Karpas-422 (cell line): ENCODE data around the gene PLA2G12A. TPM values are rescaled to one million over a fixed set of nuclear protein-coding genes. Genes with fewer than 3 reads are reported as not detected.

ENCODE experiments used
- DNase-seq: peaks from one replicate; pipeline ENCODE4 v3.0.0-alpha.2; 2015
- H2AFZ ChIP-seq: fragments of 200-600 bp; sonication (generic); 2 replicates; pipeline ENCODE4 v1.6.1; 2014; ENCODE audit warnings: antibody characterized with exemption, low read length, mixed read lengths
- H3K27ac ChIP-seq: fragments of 200-600 bp; sonication (generic); 2 replicates; pipeline ENCODE4 v1.5.1; 2014; ENCODE audit warnings: mild to moderate bottlenecking, low read length, moderate library complexity
- H3K27me3 ChIP-seq: fragments of 200-600 bp; sonication (generic); 2 replicates; pipeline ENCODE4 v1.6.1; 2014; ENCODE audit warnings: low read length, mixed read lengths
- H3K36me3 ChIP-seq: fragments of 200-600 bp; sonication (generic); 2 replicates; pipeline ENCODE4 v1.6.1; 2014; ENCODE audit warnings: low read length, mixed read lengths; ENCODE audit not compliant: insufficient read depth
- H3K4me1 ChIP-seq: fragments of 200-600 bp; sonication (generic); 2 replicates; pipeline ENCODE4 v1.6.1; 2014; ENCODE audit warnings: mild to moderate bottlenecking, low read length, mixed read lengths
- H3K4me2 ChIP-seq: fragments of 200-600 bp; sonication (generic); 2 replicates; pipeline ENCODE4 v1.6.1; 2014; ENCODE audit warnings: low read length, low read depth, mild to moderate bottlenecking; ENCODE audit not compliant: poor library complexity, severe bottlenecking
- H3K4me3 ChIP-seq: fragments of 200-600 bp; sonication (generic); 2 replicates; pipeline ENCODE4 v1.5.1; 2014; ENCODE audit warnings: mild to moderate bottlenecking, antibody characterized with exemption, low read length, mixed read lengths
- H3K79me2 ChIP-seq: fragments of 200-600 bp; sonication (generic); 2 replicates; pipeline ENCODE4 v1.6.1; 2014; ENCODE audit warnings: mild to moderate bottlenecking, low read length, mixed read lengths
- H3K9ac ChIP-seq: fragments of 200-600 bp; sonication (generic); 2 replicates; pipeline ENCODE4 v1.6.0; 2014; ENCODE audit warnings: low read length
- H3K9me2 ChIP-seq: fragments of 200-600 bp; sonication (generic), shearing (Covaris generic); replicated peaks from 2 replicates; pipeline ENCODE4 v1.6.0; 2014; ENCODE audit warnings: mild to moderate bottlenecking, low read length, moderate library complexity; ENCODE audit not compliant: insufficient read depth
- H3K9me3 ChIP-seq: fragments of 300-700, 200-600 bp; sonication (generic); 2 replicates; pipeline ENCODE4 v1.6.1; 2014; ENCODE audit warnings: low read length, mixed read lengths
- H4K20me1 ChIP-seq: fragments of 200-600 bp; sonication (generic); 2 replicates; pipeline ENCODE4 v1.6.1; 2014; ENCODE audit warnings: mild to moderate bottlenecking, antibody characterized with exemption, low read length, low read depth; ENCODE audit not compliant: insufficient read depth
- total RNA-seq: library from RNA; depleted of rRNA; stranded (reverse); fragments of >200 nt; shearing (Covaris generic); gene quantifications from 2 replicates; pipeline ENCODE4 v1.2.3, GENCODE V29; 2014; ENCODE audit warnings: low replicate concordance

PLA2G12A gene
- total RNA-seq, 1 experiment from 2014 or later, result 20.6 TPM

DNA sequence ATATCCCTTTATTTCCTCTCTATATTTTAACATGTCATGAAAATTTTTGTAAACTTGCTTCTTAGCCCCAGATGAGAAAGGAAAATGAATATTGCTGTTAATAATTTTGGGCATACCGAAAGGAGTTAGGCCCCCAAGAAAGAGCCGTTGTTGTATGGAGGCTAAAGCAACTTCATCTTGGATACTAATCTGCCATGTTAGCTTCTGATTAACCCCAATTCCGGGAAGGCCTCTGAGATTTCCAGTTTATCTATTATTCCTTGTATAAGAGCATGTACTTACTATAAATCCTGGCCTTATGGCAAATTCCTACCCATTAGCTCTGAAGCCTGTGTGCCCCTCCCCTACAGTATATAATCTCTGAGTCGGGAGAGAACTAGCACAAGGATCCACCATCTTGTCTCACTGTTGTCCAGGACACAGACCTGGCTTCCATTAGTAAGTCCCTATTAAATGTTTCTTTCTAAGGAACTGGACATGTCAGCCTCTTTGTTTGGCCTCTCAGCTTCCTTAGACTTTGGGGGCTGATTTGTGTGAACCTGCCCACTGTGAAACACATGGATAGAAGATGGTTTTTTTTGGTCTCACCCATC is 20.9 kb upstream of the PLA2G12A start:
- no peaks in the 10 kb centered on the region for H3K9me3 ChIP-seq
- H3K36me3 ChIP-seq, result no peaks in the 10 kb centered on the region
- H3K4me1 ChIP-seq, result no peaks in the 10 kb centered on the region
- H4K20me1 ChIP-seq, result no peaks in the 10 kb centered on the region
- no peak for DNase-seq
- no peak overlapping the region for H3K9ac ChIP-seq
- no peaks in the 10 kb centered on the region for H3K79me2 ChIP-seq
- H3K27me3 ChIP-seq, result no peaks in the 10 kb centered on the region
- no peak overlapping the region for H2AFZ ChIP-seq
- no peak overlapping the region for H3K4me2 ChIP-seq
- H3K4me3 ChIP-seq, result no peak overlapping the region
- no peaks in the 10 kb centered on the region for H3K9me2 ChIP-seq
- H3K27ac ChIP-seq, result no peak overlapping the region

DNA sequence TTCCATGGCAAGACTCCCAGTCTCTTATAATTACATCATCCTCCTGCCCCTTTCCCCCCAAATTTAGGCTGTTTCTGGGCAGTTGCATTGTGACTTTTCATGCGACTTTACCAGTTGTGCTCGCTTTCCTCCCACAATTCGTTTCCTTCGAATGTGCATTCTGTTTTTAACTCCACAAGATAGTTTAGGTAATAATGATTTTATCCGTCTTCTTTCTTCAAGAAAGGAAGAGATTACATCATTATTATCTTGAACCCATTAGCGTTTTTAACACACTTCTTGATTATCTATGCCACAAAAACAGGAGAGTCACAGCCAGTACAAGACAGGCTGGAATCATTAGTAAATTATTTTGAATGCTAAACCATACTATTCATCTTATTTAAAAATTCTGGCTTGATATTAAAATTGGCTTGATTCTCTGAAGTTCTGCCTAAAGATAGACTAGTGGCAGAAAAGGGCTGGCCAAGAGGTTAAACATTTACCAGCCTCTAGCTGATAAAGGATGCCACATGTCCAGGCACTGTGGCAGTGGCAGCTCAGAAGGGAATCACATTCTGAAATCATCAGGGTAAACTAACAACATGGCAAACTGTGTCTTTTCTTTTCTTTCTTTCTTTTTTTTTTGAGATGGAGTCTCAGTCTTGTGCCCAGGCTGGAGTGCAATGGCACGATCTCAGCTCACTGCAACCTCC is 19.7 kb upstream of the PLA2G12A start:
- no peak overlapping the region for H3K27ac ChIP-seq
- H4K20me1 ChIP-seq, result no peaks in the 10 kb centered on the region
- H3K4me2 ChIP-seq, result no peak overlapping the region
- H3K4me1 ChIP-seq, result no peaks in the 10 kb centered on the region
- no peaks in the 10 kb centered on the region for H3K79me2 ChIP-seq
- no peaks in the 10 kb centered on the region for H3K27me3 ChIP-seq
- H3K9ac ChIP-seq, result no peak overlapping the region
- no peak for DNase-seq
- H3K36me3 ChIP-seq, result no peaks in the 10 kb centered on the region
- no peaks in the 10 kb centered on the region for H3K9me2 ChIP-seq
- no peak overlapping the region for H3K4me3 ChIP-seq
- no peaks in the 10 kb centered on the region for H3K9me3 ChIP-seq
- no peak overlapping the region for H2AFZ ChIP-seq

DNA sequence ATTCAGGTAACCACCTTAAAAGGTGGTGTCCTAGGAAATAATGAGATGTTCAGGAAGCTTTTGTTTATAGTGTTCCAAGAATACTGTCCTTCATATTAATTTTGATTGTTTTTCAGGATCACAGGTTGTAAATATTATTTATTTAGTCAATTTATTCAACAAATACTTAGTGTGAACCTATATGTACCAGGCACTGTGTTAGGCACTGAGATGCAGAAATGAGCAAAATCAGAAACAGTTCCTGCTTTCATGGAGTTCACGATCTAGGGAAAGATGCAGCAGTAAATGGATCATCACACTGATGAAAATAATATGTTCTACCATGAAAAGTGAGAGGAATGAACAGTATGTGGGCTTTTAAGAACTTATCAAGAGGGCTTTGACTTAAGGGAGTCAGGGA is 18.2 kb upstream of the PLA2G12A start:
- Histone ChIP-seq H3K27me3 (no peaks in the 10 kb centered on the region), H3K9ac (no peak overlapping the region), H3K27ac (no peak overlapping the region)

DNA sequence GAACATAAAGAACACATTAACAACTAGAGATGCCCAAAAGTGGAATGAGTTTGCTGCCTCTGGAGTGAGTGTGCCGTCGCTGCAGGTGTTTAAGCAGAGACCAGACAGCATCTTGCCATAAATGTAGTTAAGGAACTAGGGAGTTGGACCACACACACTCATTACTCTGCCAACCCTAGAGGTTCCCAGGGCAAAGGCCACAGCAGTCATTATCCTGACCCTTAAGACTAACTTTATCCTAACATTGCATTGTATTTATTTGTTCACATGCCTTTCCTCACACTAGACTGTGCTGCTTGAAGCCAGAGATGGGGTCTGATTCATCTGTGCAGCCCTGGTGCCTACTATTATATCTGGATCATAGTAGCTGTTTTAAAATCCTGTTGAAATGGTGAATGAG is 16.9 kb upstream of the PLA2G12A start:
- DNase-seq, result no peak
- Histone ChIP-seq H4K20me1 (no peaks in the 10 kb centered on the region), H3K4me1 (no peaks in the 10 kb centered on the region), H3K27ac (no peak overlapping the region), H3K9ac (no peak overlapping the region), H3K36me3 (no peaks in the 10 kb centered on the region), H3K9me2 (no peaks in the 10 kb centered on the region), H2AFZ (no peak overlapping the region), H3K79me2 (no peaks in the 10 kb centered on the region), H3K27me3 (no peaks in the 10 kb centered on the region), H3K9me3 (no peaks in the 10 kb centered on the region), H3K4me3 (no peak overlapping the region), H3K4me2 (no peak overlapping the region)

More for the DNA sequence above, 18.2 kb upstream of the PLA2G12A start:
- H3K4me3 ChIP-seq, result no peak overlapping the region
- H3K79me2 ChIP-seq, result no peaks in the 10 kb centered on the region
- H4K20me1 ChIP-seq, result no peaks in the 10 kb centered on the region
- no peaks in the 10 kb centered on the region for H3K9me2 ChIP-seq
- no peaks in the 10 kb centered on the region for H3K36me3 ChIP-seq
- no peaks in the 10 kb centered on the region for H3K4me1 ChIP-seq
- H2AFZ ChIP-seq, result no peak overlapping the region
- no peak for DNase-seq
- no peaks in the 10 kb centered on the region for H3K9me3 ChIP-seq
- no peak overlapping the region for H3K4me2 ChIP-seq

DNA sequence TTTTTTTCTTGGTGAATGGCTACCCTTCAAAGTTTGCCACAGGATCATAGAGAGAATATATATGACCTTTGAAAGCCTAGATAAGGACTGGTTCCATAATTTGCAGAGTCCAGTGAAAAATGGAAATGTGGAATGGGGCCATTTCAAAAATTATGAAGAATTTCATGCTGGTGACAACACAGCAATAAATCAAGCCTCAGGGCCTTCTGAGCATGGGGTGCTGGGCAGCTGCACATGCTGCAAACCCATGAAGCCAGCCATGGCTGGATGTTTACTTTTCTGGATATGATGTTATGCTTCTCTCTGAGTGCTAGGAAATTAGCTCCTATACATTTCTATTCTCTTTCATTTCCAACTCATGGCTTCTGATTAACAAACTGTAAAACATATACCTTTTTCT is 16.0 kb upstream of the PLA2G12A start:
- no peak overlapping the region for H3K9ac ChIP-seq
- no peaks in the 10 kb centered on the region for H4K20me1 ChIP-seq
- no peaks in the 10 kb centered on the region for H3K9me3 ChIP-seq
- H3K36me3 ChIP-seq, result no peaks in the 10 kb centered on the region
- no peaks in the 10 kb centered on the region for H3K9me2 ChIP-seq
- no peaks in the 10 kb centered on the region for H3K27me3 ChIP-seq
- no peaks in the 10 kb centered on the region for H3K79me2 ChIP-seq
- H3K4me2 ChIP-seq, result no peak overlapping the region
- H3K4me3 ChIP-seq, result no peak overlapping the region
- H3K4me1 ChIP-seq, result no peaks in the 10 kb centered on the region
- no peak for DNase-seq
- H2AFZ ChIP-seq, result no peak overlapping the region
- no peak overlapping the region for H3K27ac ChIP-seq

DNA sequence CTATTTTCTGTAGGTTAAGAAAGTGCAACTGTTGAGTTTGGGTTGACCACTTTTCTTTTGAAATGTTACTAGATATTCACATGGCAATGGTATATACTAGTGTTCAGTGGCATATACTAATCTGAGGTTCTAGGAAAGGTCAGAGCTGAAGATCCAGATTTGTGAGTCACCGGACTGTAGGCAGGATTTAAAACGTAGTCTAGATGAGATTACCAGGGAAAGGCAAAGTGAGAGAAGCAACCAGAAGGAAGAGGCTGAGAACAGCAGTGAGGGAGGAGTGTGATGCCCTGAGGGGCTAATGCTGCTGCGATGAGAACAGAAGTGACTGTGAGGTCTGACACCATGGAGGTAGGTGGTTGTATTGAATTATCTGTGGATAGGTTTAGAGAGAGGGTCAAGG is 9.7 kb upstream of the PLA2G12A start:
- Histone ChIP-seq H4K20me1 (no peaks in the 10 kb centered on the region), H3K9ac (no peak overlapping the region), H2AFZ (no peak overlapping the region), H3K4me1 (no peaks in the 10 kb centered on the region), H3K27me3 (no peaks in the 10 kb centered on the region), H3K79me2 (no peaks in the 10 kb centered on the region), H3K36me3 (no peaks in the 10 kb centered on the region), H3K9me2 (no peaks in the 10 kb centered on the region), H3K9me3 (no peaks in the 10 kb centered on the region), H3K4me2 (no peak overlapping the region), H3K4me3 (no peak overlapping the region), H3K27ac (no peak overlapping the region)
- DNase-seq, result no peak

DNA sequence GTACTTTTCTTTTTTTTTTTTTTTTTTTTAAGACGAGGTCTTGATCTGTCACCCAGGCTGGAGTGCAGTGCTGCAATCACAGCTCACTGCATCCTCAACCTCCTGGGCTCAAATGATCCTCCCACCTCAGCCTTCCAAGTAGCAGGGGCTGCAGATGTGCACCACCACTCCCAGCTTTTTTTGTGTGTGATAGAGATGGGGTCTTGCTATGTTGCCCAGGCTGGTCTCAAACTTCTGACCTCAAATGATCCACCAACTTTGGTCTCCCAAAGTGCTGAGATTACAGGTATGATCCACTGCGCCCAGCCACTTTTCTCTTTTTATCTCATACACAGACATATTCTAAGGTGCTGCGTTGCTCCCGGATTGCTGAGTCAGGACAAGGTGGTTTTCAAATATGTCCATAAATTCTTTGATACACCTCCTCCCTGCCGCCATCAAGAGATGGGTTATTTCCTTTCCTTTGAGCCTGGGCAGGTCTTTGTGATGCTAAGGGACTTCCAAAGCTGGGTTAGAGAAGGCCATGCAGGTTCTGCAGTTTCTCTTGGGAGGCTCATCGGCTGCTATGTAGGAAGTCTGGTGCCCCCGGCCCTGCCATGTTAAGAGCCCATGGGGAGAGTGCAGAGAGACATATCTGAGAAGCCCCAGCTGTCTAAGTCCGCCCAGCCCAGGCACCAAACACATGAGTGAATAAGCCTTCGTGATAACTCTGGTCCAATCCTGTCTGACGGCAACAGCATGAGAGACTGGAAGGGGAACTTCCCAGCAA is 8.4 kb upstream of the PLA2G12A start:
- Histone ChIP-seq H3K9ac (no peak overlapping the region), H3K27ac (no peak overlapping the region), H4K20me1 (no peaks in the 10 kb centered on the region), H3K4me2 (no peak overlapping the region), H3K9me3 (no peaks in the 10 kb centered on the region), H2AFZ (no peak overlapping the region), H3K4me3 (no peak overlapping the region), H3K36me3 (no peaks in the 10 kb centered on the region), H3K27me3 (no peaks in the 10 kb centered on the region), H3K9me2 (no peaks in the 10 kb centered on the region), H3K4me1 (no peaks in the 10 kb centered on the region), H3K79me2 (no peaks in the 10 kb centered on the region)
- no peak for DNase-seq

DNA sequence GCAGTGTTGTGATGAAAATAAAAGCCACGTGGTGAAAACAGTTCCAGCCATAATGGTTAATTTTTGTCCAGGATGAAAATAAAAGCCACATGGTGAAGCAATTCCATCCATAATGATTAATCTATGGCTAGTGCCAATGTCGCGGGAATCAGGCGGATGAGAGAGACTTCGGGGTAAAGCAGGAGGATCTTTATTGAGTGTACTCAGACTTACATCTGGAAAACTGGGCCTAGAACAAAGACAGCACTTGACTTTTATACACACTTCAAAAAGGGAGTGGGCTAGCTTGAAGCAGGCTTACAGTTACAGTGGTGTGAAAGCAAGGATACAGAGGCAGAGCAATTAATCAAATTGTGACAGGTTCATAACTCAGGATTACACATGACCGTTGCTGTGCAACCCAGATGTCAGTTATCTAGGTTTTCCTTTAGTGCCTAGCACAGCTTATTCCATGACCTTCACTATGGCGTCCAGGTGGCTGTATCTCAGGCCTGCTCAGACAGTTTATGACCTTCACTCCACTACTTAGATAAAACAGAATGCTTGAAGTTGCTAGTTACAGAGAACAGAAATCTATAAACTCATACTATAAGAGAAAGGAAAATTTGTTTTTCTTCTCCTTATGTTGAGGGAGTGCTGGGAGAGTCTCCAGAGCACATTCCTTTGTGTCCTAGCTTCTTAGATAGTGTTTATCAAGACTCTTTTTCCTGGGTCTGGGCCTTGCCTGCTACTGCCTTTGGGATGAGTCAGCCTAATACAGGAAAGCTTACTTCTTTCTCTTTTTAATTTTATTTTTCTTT is 5.9 kb upstream of the PLA2G12A start:
- H3K4me2 ChIP-seq, result no peak overlapping the region
- H3K36me3 ChIP-seq, result no peaks in the 10 kb centered on the region
- H3K4me1 ChIP-seq, result peaks cover 2% of the 10 kb centered on the region

More for the DNA sequence above, 5.9 kb upstream of the PLA2G12A start:
- Histone ChIP-seq H3K9ac (no peak overlapping the region), H3K79me2 (no peaks in the 10 kb centered on the region), H3K27me3 (no peaks in the 10 kb centered on the region), H3K9me2 (no peaks in the 10 kb centered on the region), H3K4me3 (no peak overlapping the region), H3K27ac (no peak overlapping the region), H2AFZ (no peak overlapping the region), H4K20me1 (no peaks in the 10 kb centered on the region), H3K9me3 (no peaks in the 10 kb centered on the region)
- no peak for DNase-seq
